H1 (cell line): ENCODE results near the gene GTF2B. TPM values are rescaled to one million over a fixed set of nuclear protein-coding genes. Genes with fewer than 3 reads are reported as not detected.
"Not testable (repeated sequence)": the region's sequence is repeated elsewhere in the genome, so short reads cannot be mapped to it uniquely, and the experiment has no call there.

ENCODE experiments used
- CTCF ChIA-PET: fragments of 300-600 bp; sonication (Branson Sonifier 250); formaldehyde crosslinking; loops from one replicate; lab custom pipeline; 2021; ENCODE audit not compliant: partially characterized antibody; lab: Charles Lee
- POLR2A ChIA-PET: fragments of 300-600 bp; sonication (Branson Sonifier 250); formaldehyde crosslinking; loops from one replicate; lab custom pipeline; 2021; ENCODE audit warnings: inconsistent platforms; ENCODE audit not compliant: partially characterized antibody; lab: Charles Lee
- DNase-seq, 2 experiments: peaks; one replicate each; pipeline versions ENCODE4 v3.0.0 to v3.0.0-alpha.2; 2010 to 2022; ENCODE audit warnings: low spot score in 2 of 2, low read depth in 1 of 2, mixed read lengths in 1 of 2
- FAIRE-seq: peaks from 2 replicates; lab custom pipeline; 2011; peaks lifted over from hg19 to GRCh38; lab: Jason Lieb, UNC
- H2AFZ ChIP-seq: 2 replicates; pipeline ENCODE4 v1.8.1; 2012; ENCODE audit warnings: low read length, inconsistent platforms
- H2AK5ac ChIP-seq: 2 replicates; pipeline ENCODE4 v1.6.1; 2013; ENCODE audit warnings: low read depth, low read length
- H2BK120ac ChIP-seq: replicated peaks from 2 replicates; pipeline ENCODE3; 2013; ENCODE audit warnings: low read depth, low read length, inconsistent platforms
- H2BK12ac ChIP-seq: 2 replicates; pipeline ENCODE4 v1.6.1; 2013; ENCODE audit warnings: low read depth, low read length
- H2BK15ac ChIP-seq: 2 replicates; pipeline ENCODE4 v1.6.1; 2013; ENCODE audit warnings: low read length
- H2BK20ac ChIP-seq: 2 replicates; pipeline ENCODE4 v1.6.1; 2013; ENCODE audit warnings: low read length
- H2BK5ac ChIP-seq: 2 replicates; pipeline ENCODE4 v1.6.1; 2013; ENCODE audit warnings: low read depth, low read length
- H3K14ac ChIP-seq: 2 replicates; pipeline ENCODE4 v1.6.1; 2013; ENCODE audit warnings: inconsistent platforms; ENCODE audit not compliant: insufficient read length
- H3K18ac ChIP-seq: 2 replicates; pipeline ENCODE4 v1.6.1; 2013; ENCODE audit warnings: low read length; ENCODE audit errors: extremely low read depth
- H3K23ac ChIP-seq: 2 replicates; pipeline ENCODE4 v1.6.1; 2013; ENCODE audit warnings: inconsistent platforms; ENCODE audit not compliant: insufficient read length
- H3K23me2 ChIP-seq: 2 replicates; pipeline ENCODE4 v1.6.1; 2013; ENCODE audit warnings: low read depth, low read length
- H3K27ac ChIP-seq: 2 replicates; pipeline ENCODE4 v1.6.1; 2011; ENCODE audit warnings: low read depth, low read length, inconsistent platforms
- H3K27me3 ChIP-seq, 4 experiments: replicated peaks in 1 of 4; 1 replicate in 1 of 4; 2 replicates in 3 of 4; pipeline versions ENCODE4 v1.6.1 to v1.8.1; 2011 to 2013; ENCODE audit warnings: low read length in 3 of 4, mild to moderate bottlenecking in 3 of 4, inconsistent platforms in 2 of 4, mixed read lengths in 2 of 4, moderate library complexity in 1 of 4; ENCODE audit not compliant: control insufficient read depth in 3 of 4, insufficient read depth in 3 of 4; ENCODE audit errors: extremely low read depth in 1 of 4
- H3K36me3 ChIP-seq, 4 experiments: 2 replicates each; pipeline versions ENCODE4 v1.6.1 to v1.8.1; 2011 to 2013; ENCODE audit warnings: mild to moderate bottlenecking in 4 of 4, low read length in 3 of 4, moderate library complexity in 2 of 4, control low read depth in 1 of 4, inconsistent platforms in 1 of 4; ENCODE audit not compliant: insufficient read depth in 4 of 4, control insufficient read depth in 2 of 4
- H3K4ac ChIP-seq: replicated peaks from 2 replicates; pipeline ENCODE3; 2013; ENCODE audit warnings: low read length, low read depth, mixed read lengths, inconsistent platforms; ENCODE audit not compliant: insufficient read length
- H3K4me1 ChIP-seq, 4 experiments: replicated peaks in 1 of 4; 1 replicate in 1 of 4; 2 replicates in 3 of 4; pipeline versions ENCODE4 v1.6.1 to v1.8.1; 2011 to 2013; ENCODE audit warnings: low read length in 3 of 4, inconsistent platforms in 2 of 4, mixed read lengths in 1 of 4; ENCODE audit not compliant: insufficient read depth in 4 of 4, control insufficient read depth in 3 of 4
- H3K4me2 ChIP-seq, 2 experiments: 2 replicates each; pipeline versions ENCODE4 v1.6.1 to v1.8.1; 2011 to 2013; ENCODE audit warnings: low read depth in 2 of 2, low read length in 2 of 2, control low read depth in 1 of 2, inconsistent platforms in 1 of 2, mild to moderate bottlenecking in 1 of 2; ENCODE audit not compliant: insufficient read depth in 1 of 2
- H3K4me3 ChIP-seq, 4 experiments: fragments of 200-600, 300-600 bp in 1 of 4; sonication (generic), shearing (Covaris generic), sonication (Bioruptor Twin) in 1 of 4; 2 replicates each; pipeline versions ENCODE4 v1.5.1 to v1.8.1; 2011 to 2016; ENCODE audit warnings: low read length in 4 of 4, low read depth in 3 of 4, control low read depth in 2 of 4, inconsistent platforms in 2 of 4, mild to moderate bottlenecking in 2 of 4, mixed read lengths in 1 of 4, moderate library complexity in 1 of 4; ENCODE audit not compliant: insufficient read depth in 2 of 4; ENCODE audit errors: extremely low read depth in 1 of 4
- H3K56ac ChIP-seq: replicated peaks from 2 replicates; pipeline ENCODE3; 2013; ENCODE audit warnings: low read depth, mild to moderate bottlenecking, mixed read lengths, low read length, inconsistent platforms; ENCODE audit not compliant: insufficient read length
- H3K79me1 ChIP-seq: 2 replicates; pipeline ENCODE4 v1.6.1; 2013; ENCODE audit warnings: low read depth, low read length, control low read depth
- H3K79me2 ChIP-seq, 2 experiments: 2 replicates each; pipeline versions ENCODE4 v1.6.1 to v1.8.1; 2012 to 2013; ENCODE audit warnings: low read length in 2 of 2, mild to moderate bottlenecking in 2 of 2, inconsistent platforms in 1 of 2; ENCODE audit not compliant: insufficient read depth in 2 of 2, control insufficient read depth in 1 of 2
- H3K9ac ChIP-seq, 4 experiments: replicated peaks in 1 of 4; 1 replicate in 1 of 4; 2 replicates in 3 of 4; pipeline versions ENCODE4 v1.6.1 to v1.8.1; 2011 to 2013; ENCODE audit warnings: low read depth in 3 of 4, low read length in 3 of 4, control low read depth in 2 of 4, mild to moderate bottlenecking in 2 of 4, moderate library complexity in 2 of 4, inconsistent platforms in 1 of 4; ENCODE audit errors: extremely low read depth in 1 of 4
- H3K9me3 ChIP-seq, 2 experiments: 2 replicates each; pipeline versions ENCODE4 v1.6.1 to v1.8.1; 2012 to 2013; ENCODE audit warnings: mild to moderate bottlenecking in 2 of 2, moderate library complexity in 2 of 2, control low read depth in 1 of 2, inconsistent platforms in 1 of 2, low read depth in 1 of 2, low read length in 1 of 2, mixed read lengths in 1 of 2; ENCODE audit not compliant: insufficient read depth in 2 of 2
- H4K20me1 ChIP-seq, 2 experiments: replicated peaks in 1 of 2; 2 replicates each; pipeline versions ENCODE3 to v1.8.1; 2011 to 2013; ENCODE audit warnings: inconsistent platforms in 2 of 2, low read length in 2 of 2, mild to moderate bottlenecking in 1 of 2; ENCODE audit not compliant: insufficient read depth in 2 of 2, control insufficient read depth in 1 of 2
- H4K5ac ChIP-seq: 2 replicates; pipeline ENCODE4 v1.6.1; 2013; ENCODE audit warnings: low read length, low read depth, mixed read lengths, inconsistent platforms; ENCODE audit not compliant: insufficient read length
- H4K8ac ChIP-seq: 2 replicates; pipeline ENCODE4 v1.8.0; 2013; ENCODE audit warnings: mild to moderate bottlenecking, moderate library complexity, low read length, inconsistent platforms; ENCODE audit not compliant: insufficient read depth; ENCODE audit errors: extremely low read depth
- H4K91ac ChIP-seq: replicated peaks from 2 replicates; pipeline ENCODE3; 2013; ENCODE audit warnings: low read length, mixed read lengths, inconsistent platforms; ENCODE audit not compliant: insufficient read length
- WGBS, 2 experiments: shearing (Covaris generic) in 1 of 2; methylation state at CpG; one replicate each; pipeline versions ENCODE4 v1.1.6 to v1.1.7; 2013 to 2015; ENCODE audit warnings: low lambda C conversion rate in 2 of 2, mixed read lengths in 2 of 2, inconsistent platforms in 1 of 2, low coverage in 1 of 2, missing lambda C conversion rate in 1 of 2; ENCODE audit not compliant: insufficient replicate concordance in 2 of 2, insufficient coverage in 1 of 2, insufficient read length in 1 of 2; ENCODE audit errors: extremely low coverage in 1 of 2, missing lambda C conversion rate in 1 of 2; 5-methylcytosine and 5-hydroxymethylcytosine counted together
- polyA plus RNA-seq, 7 experiments: library from polyadenylated mRNA; depleted of rRNA in 3 of 7; stranded (reverse) in 5 of 7; unstranded in 2 of 7; fragments of >200 nt in 5 of 7; fragments of 200-250 nt in 2 of 7; gene quantifications; 1 replicate in 5 of 7; 2 replicates in 1 of 7; 4 replicates in 1 of 7; pipeline versions ENCODE4 v1.2.1 to v1.2.3, GENCODE V29; 2011 to 2013; ENCODE audit warnings: missing spikeins in 2 of 7, mixed read lengths in 2 of 7
- total RNA-seq: library from RNA; stranded (reverse); fragmentation: NEBNext Ultra II Directional; extraction: Animal tissue kit (Norgen Biotek cat#: 25700); gene quantifications from 2 replicates; pipeline ENCODE4 v1.2.1, GENCODE V29; 2021

The GTF2B gene
- total and polyA plus RNA-seq, 2 of the 8 experiments (the other 6 are each of a cell fraction or from before 2014, with no cell fraction given), result 14.9 to 15.6 TPM

GRCh38 chr1:88938528-88938927 lies 47.2 kb upstream of the GTF2B start:
- WGBS, 2 experiments, result 79% methylated on average over 1 of the region's 1 CpG; no CpG with 5 or more reads in 1 of the 2 experiments
- H4K5ac ChIP-seq, FAIRE-seq, DNase-seq, H3K4me1 ChIP-seq, H3K18ac ChIP-seq, H2BK15ac ChIP-seq, H3K27me3 ChIP-seq, H3K9me3 ChIP-seq, H3K4me2 ChIP-seq, H4K20me1 ChIP-seq, H2BK120ac ChIP-seq, H3K4ac ChIP-seq, H3K23me2 ChIP-seq, H3K56ac ChIP-seq, H4K8ac ChIP-seq, H3K79me1 ChIP-seq, H3K27ac ChIP-seq, CTCF ChIA-PET, H2BK20ac ChIP-seq, H3K79me2 ChIP-seq, H2BK12ac ChIP-seq, POLR2A ChIA-PET, H2AK5ac ChIP-seq, H3K4me3 ChIP-seq, H3K14ac ChIP-seq, H3K23ac ChIP-seq, H4K91ac ChIP-seq, H3K9ac ChIP-seq, H2AFZ ChIP-seq, H2BK5ac ChIP-seq: not testable (repeated sequence)
- H3K36me3 ChIP-seq, result peaks cover 2 to 61% (median 22%) of the 10 kb centered on the region in 4 experiments; a peak in 7 of 8 replicates
